MCF 10A (cell line): ENCODE results near the gene BAZ2B. TPM values are rescaled to one million over a fixed set of nuclear protein-coding genes. Genes with fewer than 3 reads are reported as not detected.

Experiments used
- BruUV-seq: library from RNA; stranded (reverse); fragments of 400-500 nt; replicated peaks from 2 replicates; lab custom pipeline; 2021; lab: Mats Ljungman, UMichigan
- CTCF ChIA-PET: fragments of 300-600 bp; sonication (Branson Sonifier 250); formaldehyde crosslinking; extraction: SDS; loops from one replicate; lab custom pipeline; 2021; ENCODE audit warnings: antibody characterized with exemption, inconsistent platforms; lab: Yijun Ruan, JAX
- POLR2A ChIA-PET: fragments of 300-600, 350-650 bp; sonication (Branson Sonifier 250); formaldehyde crosslinking; extraction: SDS; loops from one replicate; lab custom pipeline; 2020; ENCODE audit warnings: antibody characterized with exemption, inconsistent platforms; lab: Yijun Ruan, JAX
- DNase-seq: peaks from one replicate; pipeline ENCODE4 v3.0.0-alpha.2; 2018; ENCODE audit not compliant: unreplicated experiment
- H3K27ac Mint-ChIP-seq: one replicate; pipeline ENCODE4 v1.8.0; 2022; ENCODE audit warnings: mild to moderate bottlenecking, low read depth, mixed read lengths; ENCODE audit not compliant: unreplicated experiment
- H3K27me3 Mint-ChIP-seq: one replicate; pipeline ENCODE4 v1.8.0; 2022; ENCODE audit warnings: mixed read lengths; ENCODE audit not compliant: insufficient read depth, unreplicated experiment
- H3K36me3 Mint-ChIP-seq: one replicate; pipeline ENCODE4 v1.8.0; 2022; ENCODE audit warnings: mild to moderate bottlenecking, moderate library complexity, mixed read lengths; ENCODE audit not compliant: insufficient read depth, unreplicated experiment
- H3K4me1 Mint-ChIP-seq: one replicate; pipeline ENCODE4 v1.8.0; 2022; ENCODE audit warnings: mixed read lengths; ENCODE audit not compliant: insufficient read depth, unreplicated experiment
- H3K4me3 Mint-ChIP-seq: one replicate; pipeline ENCODE4 v1.8.0; 2022; ENCODE audit warnings: mild to moderate bottlenecking, moderate library complexity, mixed read lengths; ENCODE audit not compliant: unreplicated experiment
- H3K9me3 Mint-ChIP-seq: one replicate; pipeline ENCODE4 v1.8.0; 2022; ENCODE audit warnings: mixed read lengths; ENCODE audit not compliant: unreplicated experiment
- CTCF ChIP-seq: fragments of 200-600 bp; IDR thresholded peaks from one replicate; pipeline ENCODE4 v1.8.0; 2022; ENCODE audit warnings: antibody characterized with exemption, mild to moderate bottlenecking; ENCODE audit not compliant: unreplicated experiment
- intact Hi-C: fragments of 100-400 bp; cut with micrococcal nuclease; formaldehyde crosslinking; loops from 2 replicates; pipeline ENCODE4 v1.14.1; 2022
- total RNA-seq: library from RNA; stranded (reverse); gene quantifications from 2 replicates; pipeline ENCODE4 v1.2.3, GENCODE V29; 2022

BAZ2B gene
- total RNA-seq, 1 experiment from 2014 or later: 51.8 TPM

GRCh38 chr2:159461076-159461475 lies 155.3 kb downstream of the BAZ2B start:
- Mint-ChIP-seq H3K4me1 (peaks cover 6% of the 10 kb centered on the region), H3K9me3 (no peaks in the 10 kb centered on the region), H3K27me3 (no peaks in the 10 kb centered on the region), H3K27ac (no peak overlapping the region), H3K4me3 (no peak overlapping the region), H3K36me3 (peaks cover 23% of the 10 kb centered on the region)
- TF ChIP-seq CTCF: no peak
- ChIA-PET POLR2A (interaction anchor here (0.6 kb wide), 1 partner anchor 275 kb away, joined by 3 read pairs; no protein-coding TSS in a partner anchor), CTCF (no interaction called here)
- DNase-seq: no peak
- BruUV-seq: no TSS peak
- intact Hi-C loops: no loop called here

GRCh38 chr2:159460227-159460626 lies 156.1 kb downstream of the BAZ2B start:
- no TSS peak for BruUV-seq
- no peaks in the 10 kb centered on the region for H3K9me3 Mint-ChIP-seq
- H3K4me3 Mint-ChIP-seq: no peak overlapping the region
- no peak for DNase-seq
- POLR2A ChIA-PET: no interaction called here
- H3K4me1 Mint-ChIP-seq: peaks cover 6% of the 10 kb centered on the region
- CTCF ChIA-PET: no interaction called here
- TF ChIP-seq CTCF: no peak
- H3K27me3 Mint-ChIP-seq: no peaks in the 10 kb centered on the region
- peaks cover 29% of the 10 kb centered on the region for H3K36me3 Mint-ChIP-seq
- intact Hi-C loops: no loop called here
- H3K27ac Mint-ChIP-seq: no peak overlapping the region

- H3K36me3 Mint-ChIP-seq: peaks cover 27% of the 10 kb centered on the region
- intact Hi-C loops: no loop called here
- no peak overlapping the region for H3K4me3 Mint-ChIP-seq
- TF ChIP-seq CTCF: no peak
- ChIA-PET POLR2A (interaction anchor here (1.1 to 1.5 kb wide), 2 partner anchors 56 to 157 kb away, joined by 3 read pairs; partner anchors contain the start of gene BAZ2B), CTCF (interaction anchor here (0.5 kb wide), 1 partner anchor 1460 kb away, joined by 3 read pairs; no protein-coding TSS in a partner anchor)
- no peaks in the 10 kb centered on the region for H3K9me3 Mint-ChIP-seq
- BruUV-seq: no TSS peak
- H3K27me3 Mint-ChIP-seq: no peaks in the 10 kb centered on the region
- H3K27ac Mint-ChIP-seq: no peak overlapping the region
- H3K4me1 Mint-ChIP-seq: peaks cover 6% of the 10 kb centered on the region
- no peak for DNase-seq
Observed at GRCh38 chr2:159459279-159459678, 157.1 kb downstream of the BAZ2B start.

- no peak overlapping the region for H3K27ac Mint-ChIP-seq
- H3K9me3 Mint-ChIP-seq: no peaks in the 10 kb centered on the region
- DNase-seq: no peak
- CTCF ChIA-PET: no interaction called here
- H3K4me3 Mint-ChIP-seq: no peak overlapping the region
- peaks cover 6% of the 10 kb centered on the region for H3K4me1 Mint-ChIP-seq
- POLR2A ChIA-PET: interaction anchor here (1.5 kb wide), 1 partner anchor 58 kb away, joined by 3 read pairs; no protein-coding TSS in a partner anchor
- no TSS peak for BruUV-seq
- intact Hi-C loops: no loop called here
- H3K36me3 Mint-ChIP-seq: peaks cover 27% of the 10 kb centered on the region
- no peak for TF ChIP-seq CTCF
- H3K27me3 Mint-ChIP-seq: no peaks in the 10 kb centered on the region
Observed at GRCh38 chr2:159457589-159457988, 158.8 kb downstream of the BAZ2B start.
